Stomach (tissue), 9 donors: Measurements from ENCODE around the gene DIABLO. TPM values are rescaled to one million over a fixed set of nuclear protein-coding genes. Genes with fewer than 3 reads are reported as not detected.

Experiments
- DNase-seq, 2 donors: peaks; one replicate each; pipeline versions ENCODE4 v3.0.0 to v3.0.0-alpha.2; 2013 to 2019
- H3K27ac ChIP-seq, 5 donors: fragments of 200-600 bp in 4 of 5; sonication (generic) in 4 of 5; one replicate each; pipeline ENCODE4 v1.5.1; 2013 to 2019; ENCODE audit warnings: mild to moderate bottlenecking in 1 of 5, moderate library complexity in 1 of 5
- H3K27me3 ChIP-seq, 3 donors: fragments of 200-600 bp; sonication (generic); one replicate each; pipeline ENCODE4 v1.5.1; 2017 to 2019; ENCODE audit warnings: mixed run types in 1 of 3
- H3K36me3 ChIP-seq, 4 donors: fragments of 200-600 bp; sonication (generic); 1 replicate in 3 of 4; 2 replicates in 1 of 4; pipeline ENCODE4 v1.5.1; 2016 to 2019
- H3K4me1 ChIP-seq, 4 donors: fragments of 200-600 bp; sonication (generic); one replicate each; pipeline ENCODE4 v1.5.1; 2016 to 2019
- H3K4me3 ChIP-seq, 4 donors: fragments of 200-600 bp; sonication (generic) in 3 of 4; one replicate each; pipeline ENCODE4 v1.5.1; 2016 to 2019; ENCODE audit warnings: mild to moderate bottlenecking in 1 of 4
- H3K9me3 ChIP-seq, 4 donors: fragments of 200-600 bp; sonication (generic); one replicate each; pipeline ENCODE4 v1.5.1; 2016 to 2019
- CTCF ChIP-seq, 7 experiments: fragments of 450-650 bp in 4 of 7; fragments of 200-600 bp in 3 of 7; sonication (generic) in 3 of 7; IDR thresholded peaks; one replicate each; pipeline ENCODE4 v1.5.1; 2016 to 2019; ENCODE audit warnings: antibody characterized with exemption in 7 of 7, control low read depth in 2 of 7, mild to moderate bottlenecking in 1 of 7
- EP300 ChIP-seq: sonication (generic); formaldehyde crosslinking; IDR thresholded peaks from one replicate; pipeline ENCODE4 v1.6.1; 2017; ENCODE audit warnings: antibody characterized with exemption
- POLR2A ChIP-seq, 4 donors: fragments of 450-650 bp; IDR thresholded peaks; one replicate each; pipeline ENCODE4 v1.6.1; 2016; ENCODE audit warnings: antibody characterized with exemption in 4 of 4, control low read depth in 2 of 4, mild to moderate bottlenecking in 1 of 4, moderate library complexity in 1 of 4
- POLR2AphosphoS5 ChIP-seq, 3 donors: sonication (generic); formaldehyde crosslinking; IDR thresholded peaks; one replicate each; pipeline ENCODE4 v1.6.1; 2016; ENCODE audit warnings: antibody characterized with exemption in 3 of 3
- WGBS, 5 donors: extraction: QIAGEN DNeasy Blood & Tissue Kit in 3 of 5; methylation state at CpG; one replicate each; pipeline versions ENCODE4 v1.1.5 to v1.1.7; 2013 to 2018; 5-methylcytosine and 5-hydroxymethylcytosine counted together
- intact Hi-C: fragments of 100-400 bp; cut with DNase I; formaldehyde crosslinking; loops from one replicate; pipeline ENCODE4 v1.15.1; 2023; ENCODE audit warnings: low total_unique reads
- polyA plus RNA-seq, 3 donors: library from polyadenylated mRNA; stranded (reverse); fragments of 200-250 nt; gene quantifications; one replicate each; pipeline ENCODE4 v1.2.3, GENCODE V29; 2013
- total RNA-seq, 5 donors: library from RNA; depleted of rRNA; stranded (reverse); fragments of >200 nt; gene quantifications; one replicate each; pipeline versions ENCODE4 v1.1.0 to v1.2.3, GENCODE V29; 2014 to 2016
- donor health status: healthy with polysubstance abuse.
- donor health status: Bipolar disorder and iron deficiency.
- donor health status: healthy.

DIABLO gene
- total and polyA plus RNA-seq, 8 donors: 11.9 to 62.2 (median 44.3) TPM

- no peak for DNase-seq
- intact Hi-C loops: no loop called here
- Histone ChIP-seq H3K4me3 (no peak overlapping the region), H3K9me3 (no peaks in the 10 kb centered on the region), H3K27me3 (no peaks in the 10 kb centered on the region), H3K4me1 (no peaks in the 10 kb centered on the region), H3K36me3 (peaks cover 26 to 97% (median 92%) of the 10 kb centered on the region in 4 donors), H3K27ac (no peak overlapping the region)
- TF ChIP-seq EP300: no peak
- no peak for TF ChIP-seq POLR2A (IDR thresholded peaks at IDR 0.05)
- TF ChIP-seq POLR2AphosphoS5 (IDR thresholded peaks at IDR 0.05): no peak
- no peak for TF ChIP-seq CTCF (IDR thresholded peaks at IDR 0.05)
- 90 to 97% (median 95%) methylated on average over 5 of the region's 5 CpGs for WGBS, 5 donors
Observed at GRCh38 chr12:122238861-122239260, 13.0 kb upstream of the DIABLO start.

- H3K4me1 ChIP-seq: no peaks in the 10 kb centered on the region
- no peaks in the 10 kb centered on the region for H3K27me3 ChIP-seq
- H3K9me3 ChIP-seq: no peaks in the 10 kb centered on the region
- H3K36me3 ChIP-seq: peaks cover 51 to 97% (median 92%) of the 10 kb centered on the region in 4 donors
- DNase-seq: no peak
- no peak overlapping the region for H3K4me3 ChIP-seq
- TF ChIP-seq EP300 (no peak), POLR2AphosphoS5 (IDR thresholded peaks at IDR 0.05) (no peak), POLR2A (IDR thresholded peaks at IDR 0.05) (no peak), CTCF (IDR thresholded peaks at IDR 0.05) (no peak)
- 79 to 92% (median 88%) methylated on average over 7 of the region's 7 CpGs for WGBS, 5 donors
- no peak overlapping the region for H3K27ac ChIP-seq
- intact Hi-C loops: no loop called here
Observed at GRCh38 chr12:122235741-122236140, 9.9 kb upstream of the DIABLO start.

- H3K27me3 ChIP-seq: no peaks in the 10 kb centered on the region
- WGBS, 5 donors: 94 to 97% (median 97%) methylated on average over 8 to 10 of the region's 10 CpGs
- peaks cover 53 to 95% (median 85%) of the 10 kb centered on the region in 4 donors for H3K36me3 ChIP-seq
- H3K4me1 ChIP-seq: no peaks in the 10 kb centered on the region
- intact Hi-C loops: no loop called here
- H3K27ac ChIP-seq: no peak overlapping the region
- H3K4me3 ChIP-seq: no peak overlapping the region
- H3K9me3 ChIP-seq: no peaks in the 10 kb centered on the region
- DNase-seq: no peak
- TF ChIP-seq CTCF (IDR thresholded peaks at IDR 0.05) (no peak), POLR2A (IDR thresholded peaks at IDR 0.05) (no peak), POLR2AphosphoS5 (IDR thresholded peaks at IDR 0.05) (no peak), EP300 (no peak)
Observed at GRCh38 chr12:122232691-122233090, 6.8 kb upstream of the DIABLO start.

- H3K36me3 ChIP-seq: peaks cover 46 to 81% (median 70%) of the 10 kb centered on the region in 4 donors
- no peak overlapping the region for H3K27ac ChIP-seq
- H3K4me3 ChIP-seq: no peak overlapping the region
- no peaks in the 10 kb centered on the region for H3K9me3 ChIP-seq
- 70 to 86% (median 78%) methylated on average over 5 to 6 of the region's 6 CpGs for WGBS, 5 donors
- no peak for DNase-seq
- peaks cover 8 to 12% (median 10%) of the 10 kb centered on the region in 4 donors for H3K4me1 ChIP-seq
- no peaks in the 10 kb centered on the region for H3K27me3 ChIP-seq
- intact Hi-C loops: no loop called here
- TF ChIP-seq CTCF (IDR thresholded peaks at IDR 0.05) (no peak), POLR2A (IDR thresholded peaks at IDR 0.05) (no peak), EP300 (no peak), POLR2AphosphoS5 (IDR thresholded peaks at IDR 0.05) (no peak)
Observed at GRCh38 chr12:122230798-122231197, 4.9 kb upstream of the DIABLO start.
